GM21786 (cell line): ENCODE data around the gene DNASE1L1.

Source experiments
- ATAC-seq: cut with Tn5 transposase; IDR thresholded peaks from one replicate; pipeline ENCODE4 v1.9.1; 2021; ENCODE audit not compliant: unreplicated experiment

DNASE1L1 gene

GRCh38 chrX:154369449-154370299, 39.4 kb downstream of the DNASE1L1 start:
- no peak for ATAC-seq

- peak; percentile 39 for ATAC-seq
Measured at GRCh38 chrX:154368630-154369448, 40.2 kb downstream of the DNASE1L1 start.

- ATAC-seq: no peak
Measured at GRCh38 chrX:154367474-154368308, 41.4 kb downstream of the DNASE1L1 start.

GRCh38 chrX:154366666-154367055, 42.4 kb downstream of the DNASE1L1 start:
- ATAC-seq: no peak

GRCh38 chrX:154365997-154366665, 42.9 kb downstream of the DNASE1L1 start:
- no peak for ATAC-seq

GRCh38 chrX:154365052-154365600, 43.9 kb downstream of the DNASE1L1 start:
- ATAC-seq: no peak

GRCh38 chrX:154363706-154364439, 45.2 kb downstream of the DNASE1L1 start:
- ATAC-seq: no peak

GRCh38 chrX:154362085-154362742, 46.8 kb downstream of the DNASE1L1 start:
- ATAC-seq: no peak

- no peak for ATAC-seq
Measured at GRCh38 chrX:154360155-154360713, 48.8 kb downstream of the DNASE1L1 start.

GRCh38 chrX:154359362-154360154, 49.5 kb downstream of the DNASE1L1 start:
- no peak for ATAC-seq

- no peak for ATAC-seq
Measured at GRCh38 chrX:154358829-154359228, 50.2 kb downstream of the DNASE1L1 start.

GRCh38 chrX:154358011-154358410, 51.0 kb downstream of the DNASE1L1 start:
- ATAC-seq: no peak

- no peak for ATAC-seq
Measured at GRCh38 chrX:154357205-154357604, 51.8 kb downstream of the DNASE1L1 start.

GRCh38 chrX:154356596-154356995, 52.5 kb downstream of the DNASE1L1 start:
- ATAC-seq: no peak

- no peak for ATAC-seq
Measured at GRCh38 chrX:154355776-154356140, 53.3 kb downstream of the DNASE1L1 start.

- ATAC-seq: no peak
Measured at GRCh38 chrX:154355094-154355775, 53.8 kb downstream of the DNASE1L1 start.

GRCh38 chrX:154354516-154354915, 54.5 kb downstream of the DNASE1L1 start:
- no peak for ATAC-seq
